GM12874 (cell line): ENCODE data around the gene SASH1.
A peak's percentile ranks its signal among the peaks of the same experiment; 100 is the strongest.

ENCODE experiments used
- CTCF ChIP-seq: IDR thresholded peaks from 2 replicates; pipeline ENCODE4 v1.5.1; 2011; ENCODE audit warnings: low read depth, mild to moderate bottlenecking, control low read depth, low read length, moderate library complexity; ENCODE audit not compliant: insufficient read depth

The SASH1 gene

GRCh38 chr6:148457137-148457842 is 114.7 kb downstream of the SASH1 start:
- TF ChIP-seq CTCF = no peak

GRCh38 chr6:148457843-148458159 is 115.2 kb downstream of the SASH1 start:
- TF ChIP-seq CTCF = no peak

GRCh38 chr6:148459238-148459637 is 116.6 kb downstream of the SASH1 start:
- TF ChIP-seq CTCF = no peak

- TF ChIP-seq CTCF = no peak
These were observed 118.4 kb downstream of the SASH1 start for GRCh38 chr6:148460876-148461646.

GRCh38 chr6:148461986-148462577 is 119.4 kb downstream of the SASH1 start:
- no peak for TF ChIP-seq CTCF

GRCh38 chr6:148463671-148464070 is 121.0 kb downstream of the SASH1 start:
- TF ChIP-seq CTCF = no peak

- peak; percentile 70 for TF ChIP-seq CTCF
These were observed 121.8 kb downstream of the SASH1 start for GRCh38 chr6:148464319-148465010.
